ENCODE data around the gene AIF1L. TPM values are rescaled to one million over a fixed set of nuclear protein-coding genes. Genes with fewer than 3 reads are reported as not detected.

AIF1L gene
- total and polyA plus RNA-seq, 8 donors: 9.3 to 49.2 (median 41.5) TPM

DNA sequence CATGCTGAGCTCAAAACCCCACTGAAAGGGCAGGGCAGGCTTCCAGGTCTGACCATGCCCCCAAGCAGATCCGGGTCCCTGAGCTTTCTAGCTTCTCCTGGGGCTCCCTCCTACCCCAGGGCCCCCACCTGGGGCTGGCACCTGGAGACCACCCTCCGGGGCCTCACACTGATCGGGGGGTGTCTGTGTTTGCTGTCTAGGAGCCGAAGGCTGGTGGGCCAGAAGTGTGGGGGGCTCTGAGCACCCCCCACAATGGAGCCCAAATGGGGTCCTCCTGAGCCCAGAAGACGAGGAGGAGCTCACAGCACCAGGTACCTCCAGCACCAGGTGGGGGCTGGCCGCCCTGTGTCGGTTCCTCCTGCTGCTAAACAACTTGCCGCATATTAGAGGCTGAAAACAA is 47.5 kb upstream of the AIF1L start:
- intact Hi-C loops (cut with DNase I): loop anchor here in 1 of 2 donors (10.0 kb wide), 2 partner anchors 174 to 344 kb away; no protein-coding TSS in a partner anchor
- H3K27me3 ChIP-seq: peaks cover 0 to 48% of the 10 kb centered on the region in 2 donors
- peaks cover 3 to 7% of the 10 kb centered on the region in 2 donors for H3K4me1 ChIP-seq
- H3K27ac ChIP-seq: no peak overlapping the region
- TF ChIP-seq, protein P1, sequence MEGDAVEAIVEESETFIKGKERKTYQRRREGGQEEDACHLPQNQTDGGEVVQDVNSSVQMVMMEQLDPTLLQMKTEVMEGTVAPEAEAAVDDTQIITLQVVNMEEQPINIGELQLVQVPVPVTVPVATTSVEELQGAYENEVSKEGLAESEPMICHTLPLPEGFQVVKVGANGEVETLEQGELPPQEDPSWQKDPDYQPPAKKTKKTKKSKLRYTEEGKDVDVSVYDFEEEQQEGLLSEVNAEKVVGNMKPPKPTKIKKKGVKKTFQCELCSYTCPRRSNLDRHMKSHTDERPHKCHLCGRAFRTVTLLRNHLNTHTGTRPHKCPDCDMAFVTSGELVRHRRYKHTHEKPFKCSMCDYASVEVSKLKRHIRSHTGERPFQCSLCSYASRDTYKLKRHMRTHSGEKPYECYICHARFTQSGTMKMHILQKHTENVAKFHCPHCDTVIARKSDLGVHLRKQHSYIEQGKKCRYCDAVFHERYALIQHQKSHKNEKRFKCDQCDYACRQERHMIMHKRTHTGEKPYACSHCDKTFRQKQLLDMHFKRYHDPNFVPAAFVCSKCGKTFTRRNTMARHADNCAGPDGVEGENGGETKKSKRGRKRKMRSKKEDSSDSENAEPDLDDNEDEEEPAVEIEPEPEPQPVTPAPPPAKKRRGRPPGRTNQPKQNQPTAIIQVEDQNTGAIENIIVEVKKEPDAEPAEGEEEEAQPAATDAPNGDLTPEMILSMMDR (IDR thresholded peaks at IDR 0.05): no peak
- H3K9me3 ChIP-seq: no peaks in the 10 kb centered on the region
- H3K36me3 ChIP-seq: no peaks in the 10 kb centered on the region
- no peak overlapping the region for H3K4me3 ChIP-seq
- ATAC-seq: no peak
- no peak for DNase-seq

DNA sequence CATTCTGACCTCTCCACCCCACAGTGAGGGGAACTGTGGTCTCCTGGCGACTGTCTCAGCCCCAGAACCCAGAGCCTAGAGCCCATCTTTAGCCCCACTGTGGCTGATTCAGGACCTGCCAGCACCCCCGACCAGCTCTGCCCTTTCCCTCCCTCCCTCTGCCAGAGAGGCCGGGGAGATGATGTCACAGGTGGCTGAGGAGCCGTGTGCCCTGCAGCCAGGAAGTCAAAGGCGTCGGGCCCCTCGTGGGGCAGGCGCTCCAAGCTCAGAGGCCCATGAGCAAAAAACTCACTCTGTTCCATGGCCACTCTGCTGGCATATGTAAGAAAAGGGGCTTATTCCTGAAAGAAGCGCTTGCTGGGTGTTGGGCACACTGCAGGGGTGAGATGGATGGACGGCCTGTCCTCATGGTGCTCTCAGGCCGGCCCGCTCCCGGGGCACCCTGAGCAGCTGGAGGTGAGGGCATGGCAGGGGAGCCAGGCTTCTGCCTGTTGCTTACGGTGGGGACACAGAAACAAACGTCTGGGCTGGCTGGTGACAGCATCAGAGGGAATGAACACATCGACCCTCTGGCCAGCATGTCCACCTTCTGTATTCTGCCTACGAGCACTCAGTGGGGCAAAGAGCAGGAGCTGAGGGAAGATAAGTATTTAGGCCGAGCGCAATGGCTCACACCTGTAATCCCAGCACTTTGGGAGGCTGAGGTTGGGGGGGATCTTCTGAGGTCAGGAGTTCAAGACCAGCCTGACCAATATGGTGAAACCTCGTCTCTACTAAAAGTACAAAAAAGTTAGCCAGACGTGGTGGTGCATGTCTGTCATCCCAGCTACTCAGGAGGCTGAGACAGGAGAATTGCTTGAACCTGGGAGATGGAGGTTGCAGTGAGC is 46.3 kb upstream of the AIF1L start:
- TF ChIP-seq, protein P1 (IDR thresholded peaks at IDR 0.05): no peak

DNA sequence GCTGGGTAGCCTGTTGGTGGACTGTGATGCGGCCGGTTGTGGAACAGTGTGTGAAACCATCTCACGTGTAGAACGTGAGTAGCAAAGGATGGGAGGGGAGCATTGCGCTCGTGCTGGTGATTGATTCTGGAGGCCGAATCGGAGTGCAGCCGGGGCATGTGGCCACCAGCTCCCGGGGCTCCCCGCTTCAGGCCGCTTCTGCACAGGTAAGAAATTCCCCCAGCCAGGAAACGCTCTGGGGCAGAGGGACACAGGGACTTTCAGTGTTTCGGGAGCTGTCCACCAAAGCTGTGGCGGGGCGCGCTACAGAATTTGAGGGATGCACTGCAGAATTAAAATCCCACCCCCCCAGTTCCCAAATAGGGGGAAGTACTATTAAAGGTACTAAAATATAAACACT is 45.5 kb upstream of the AIF1L start:
- intact Hi-C loops (cut with DNase I): no loop called here
- ATAC-seq (no peak), DNase-seq (no peak)
- Histone ChIP-seq H3K27ac (no peak overlapping the region), H3K27me3 (peaks cover 0 to 48% of the 10 kb centered on the region in 2 donors), H3K4me3 (no peak overlapping the region), H3K36me3 (no peaks in the 10 kb centered on the region), H3K4me1 (peaks cover 3 to 7% of the 10 kb centered on the region in 2 donors), H3K9me3 (no peaks in the 10 kb centered on the region)
- TF ChIP-seq, protein P1 (IDR thresholded peaks at IDR 0.05): no peak

More for the DNA sequence above, 46.3 kb upstream of the AIF1L start:
- no peak for ATAC-seq
- peaks cover 0 to 48% of the 10 kb centered on the region in 2 donors for H3K27me3 ChIP-seq
- no peaks in the 10 kb centered on the region for H3K9me3 ChIP-seq
- no peak for DNase-seq
- H3K4me3 ChIP-seq: no peak overlapping the region
- H3K36me3 ChIP-seq: no peaks in the 10 kb centered on the region
- peaks cover 3 to 7% of the 10 kb centered on the region in 2 donors for H3K4me1 ChIP-seq
- H3K27ac ChIP-seq: no peak overlapping the region
- intact Hi-C loops (cut with DNase I): loop anchor here in 1 of 2 donors (10.0 kb wide), 2 partner anchors 175 to 345 kb away; no protein-coding TSS in a partner anchor

DNA sequence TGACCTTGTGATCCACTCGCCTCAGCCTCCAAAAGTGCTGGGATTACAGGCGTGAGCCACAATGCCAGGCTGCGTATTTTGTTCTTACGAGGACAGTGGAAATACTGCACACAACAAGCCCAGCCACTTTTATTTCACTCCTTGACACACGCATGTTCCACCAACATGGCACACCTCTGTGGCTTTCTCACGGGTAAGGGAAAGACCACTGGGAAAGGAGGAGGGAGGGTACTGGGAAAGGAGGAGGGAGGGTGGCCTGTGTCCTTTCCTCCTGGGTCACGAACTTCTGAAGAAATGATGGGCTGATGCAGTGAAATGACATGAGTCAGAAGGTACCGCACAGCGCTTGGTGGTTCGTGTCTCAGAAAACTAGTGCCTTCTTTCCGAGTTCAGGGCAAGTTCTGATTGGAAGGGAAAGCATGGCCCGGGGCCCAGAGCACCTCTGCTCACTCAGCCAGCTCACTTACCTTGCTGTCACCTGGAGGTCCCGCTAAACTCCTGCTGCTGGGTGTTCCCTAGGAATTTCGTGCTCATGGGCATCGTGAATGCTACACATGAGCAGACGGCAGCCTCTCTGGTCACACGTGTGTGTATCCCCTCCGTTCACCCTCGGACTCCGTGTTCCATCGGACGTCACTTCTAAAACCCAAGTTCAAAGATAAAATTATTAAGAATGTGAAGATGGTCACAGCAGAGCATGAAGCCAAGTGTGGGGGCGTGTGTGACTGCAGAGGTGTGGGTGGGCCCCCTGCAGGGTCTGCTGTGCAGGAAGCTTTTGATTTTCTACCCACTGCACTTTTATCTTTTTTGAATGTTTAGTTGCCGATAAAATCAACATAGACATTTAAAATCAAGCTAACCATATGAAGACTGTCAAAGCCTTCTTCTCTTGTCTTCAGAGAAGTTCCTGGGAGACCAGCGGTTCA is 44.5 kb upstream of the AIF1L start:
- intact Hi-C loops (cut with DNase I): no loop called here
- Histone ChIP-seq H3K27ac (no peak overlapping the region), H3K4me3 (no peak overlapping the region), H3K27me3 (peaks cover 0 to 48% of the 10 kb centered on the region in 2 donors), H3K4me1 (peaks cover 0 to under 1% of the 10 kb centered on the region in 2 donors), H3K36me3 (no peaks in the 10 kb centered on the region), H3K9me3 (no peaks in the 10 kb centered on the region)
- DNase-seq (no peak), ATAC-seq (no peak)
- TF ChIP-seq, protein P1 (IDR thresholded peaks at IDR 0.05): no peak

Data from left lung (tissue), 10 donors.